NCI-H748 treated with DMSO at 0.1 percent for 48 hours (cell line): ENCODE data around the gene DLGAP1.

ENCODE experiments used
- DNase-seq: peaks from one replicate; lab custom pipeline; 2025; lab: John Stamatoyannopoulos, UW

DLGAP1 gene

GRCh38 chr18:4157352-4157751 is 297.8 kb downstream of the DLGAP1 start:
- DNase-seq, result no peak

- DNase-seq, result no peak
Observed at GRCh38 chr18:4146797-4147196, 308.3 kb downstream of the DLGAP1 start.

- DNase-seq, result no peak
Observed at GRCh38 chr18:4144201-4144600, 310.9 kb downstream of the DLGAP1 start.

GRCh38 chr18:4143585-4143984 is 311.5 kb downstream of the DLGAP1 start:
- DNase-seq, result no peak

GRCh38 chr18:4142876-4143275 is 312.2 kb downstream of the DLGAP1 start:
- DNase-seq, result no peak

- DNase-seq, result no peak
Observed at GRCh38 chr18:4134700-4135099, 320.4 kb downstream of the DLGAP1 start.

- DNase-seq, result no peak
Observed at GRCh38 chr18:4130734-4131719, 324.1 kb downstream of the DLGAP1 start.

- no peak for DNase-seq
Observed at GRCh38 chr18:4126939-4127338, 328.2 kb downstream of the DLGAP1 start.

GRCh38 chr18:4125627-4126230 is 329.4 kb downstream of the DLGAP1 start:
- no peak for DNase-seq

DNA sequence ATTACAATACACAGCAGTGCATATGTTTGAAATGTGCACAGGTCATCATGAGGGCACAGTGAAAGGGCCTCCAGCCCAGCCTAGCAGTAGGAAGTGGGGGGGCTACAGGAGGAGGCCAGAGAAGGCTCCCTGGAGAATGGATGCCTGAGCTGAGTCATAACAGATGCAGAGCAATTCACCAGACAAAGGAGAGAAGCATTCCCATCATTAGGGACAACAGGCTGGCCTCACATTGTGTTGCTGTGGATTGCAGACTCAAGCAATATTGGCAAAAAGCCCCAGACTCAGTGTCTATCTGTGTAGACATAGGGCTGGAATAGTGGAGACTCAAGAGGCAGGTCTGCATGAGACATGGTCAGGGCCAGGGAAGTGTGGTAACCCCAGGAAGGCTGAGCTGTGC is 329.9 kb downstream of the DLGAP1 start:
- no peak for DNase-seq

DNA sequence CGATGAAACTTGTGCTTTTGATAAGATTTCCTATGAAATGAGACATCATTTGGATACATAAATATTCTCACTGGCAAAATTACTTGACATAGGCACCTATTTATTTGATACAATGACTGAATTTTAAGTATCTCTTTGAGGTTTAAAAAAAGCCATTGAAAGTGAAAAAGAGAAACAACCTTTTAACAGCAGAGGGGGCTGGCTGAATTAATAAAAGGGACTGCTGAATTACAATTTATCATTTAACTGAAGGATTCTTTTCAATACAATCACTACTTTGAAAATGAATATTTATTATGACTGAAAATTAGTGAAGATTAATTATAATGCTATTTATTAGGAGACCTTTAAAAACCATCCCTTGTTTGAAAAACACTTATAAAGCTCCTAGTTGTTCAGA is 335.3 kb downstream of the DLGAP1 start:
- DNase-seq, result no peak

- DNase-seq, result no peak
Observed at GRCh38 chr18:4119127-4119648, 335.9 kb downstream of the DLGAP1 start.

- no peak for DNase-seq
Observed at GRCh38 chr18:4108016-4108415, 347.1 kb downstream of the DLGAP1 start.

GRCh38 chr18:4107049-4107467 is 348.0 kb downstream of the DLGAP1 start:
- no peak for DNase-seq

GRCh38 chr18:4106407-4107033 is 348.6 kb downstream of the DLGAP1 start:
- peak; percentile 10 for DNase-seq

GRCh38 chr18:4102901-4103300 is 352.2 kb downstream of the DLGAP1 start:
- DNase-seq, result no peak

- DNase-seq, result no peak
Observed at GRCh38 chr18:4101009-4101408, 354.1 kb downstream of the DLGAP1 start.

DNA sequence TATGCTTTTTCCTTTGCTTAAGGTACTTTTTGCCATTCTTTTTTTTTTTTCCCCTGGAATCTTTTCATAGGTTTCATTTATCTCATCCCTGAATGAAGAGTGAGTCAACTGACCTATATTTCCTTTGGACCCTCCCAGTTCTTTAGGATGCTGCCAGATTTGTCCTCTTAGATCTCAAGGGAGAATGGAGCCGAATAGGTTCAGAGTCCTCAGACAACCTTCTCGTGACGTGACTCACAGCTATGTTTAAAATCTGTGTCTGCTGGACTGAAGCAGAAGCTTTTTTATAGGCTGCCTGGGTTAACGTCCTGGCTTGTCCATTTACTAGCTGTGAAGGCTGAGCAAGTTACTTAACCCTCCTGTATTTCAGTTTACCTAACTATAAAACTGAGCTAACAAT is 358.6 kb downstream of the DLGAP1 start:
- DNase-seq, result no peak

GRCh38 chr18:4093676-4094075 is 361.4 kb downstream of the DLGAP1 start:
- no peak for DNase-seq

GRCh38 chr18:4084382-4084900 is 370.7 kb downstream of the DLGAP1 start:
- no peak for DNase-seq

DNA sequence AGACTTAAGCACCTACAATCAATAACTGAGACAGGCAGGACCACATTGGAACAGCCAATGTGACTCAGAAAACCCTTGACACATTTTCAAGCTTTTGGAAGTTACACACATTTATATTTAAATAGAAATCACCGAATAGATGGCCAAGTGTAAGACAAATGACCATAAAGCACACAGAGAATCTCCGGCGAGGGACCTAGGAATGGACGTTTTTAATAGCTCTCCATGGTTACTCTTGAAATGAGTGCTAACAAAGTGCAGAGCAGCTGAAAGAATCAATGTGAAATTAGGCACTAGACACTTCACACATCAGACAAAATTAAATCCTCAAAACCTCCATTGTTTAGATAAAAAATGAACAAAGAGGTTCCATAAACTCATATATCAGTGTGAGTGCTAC is 376.9 kb downstream of the DLGAP1 start:
- DNase-seq, result no peak

GRCh38 chr18:4077721-4078120 is 377.4 kb downstream of the DLGAP1 start:
- no peak for DNase-seq
